SU-DHL-6 (cell line): ENCODE measurements around the gene KCTD11.
A peak's percentile ranks its signal among the peaks of the same experiment; 100 is the strongest.

Experiments
- H2AFZ ChIP-seq: fragments of 200-600 bp; sonication (generic); 2 replicates; pipeline ENCODE4 v1.6.1; 2014; ENCODE audit warnings: low read depth, mild to moderate bottlenecking, moderate library complexity, mixed read lengths, antibody characterized with exemption, low read length; ENCODE audit not compliant: severe bottlenecking
- H3F3A ChIP-seq: fragments of 200-600 bp; shearing (Covaris generic); 2 replicates; pipeline ENCODE4 v1.6.0; 2016; ENCODE audit warnings: antibody characterized with exemption, mild to moderate bottlenecking; ENCODE audit not compliant: insufficient read depth
- H3K27ac ChIP-seq: fragments of 200-600 bp; sonication (generic); 2 replicates; pipeline ENCODE4 v1.5.1; 2016; ENCODE audit warnings: low read depth, mild to moderate bottlenecking, low read length, moderate library complexity, mixed read lengths
- H3K27me3 ChIP-seq: fragments of 200-600 bp; sonication (generic), shearing (Covaris generic); 2 replicates; pipeline ENCODE4 v1.6.0; 2014; ENCODE audit warnings: mild to moderate bottlenecking, low read length
- H3K36me3 ChIP-seq: fragments of 200-600 bp; sonication (generic); 2 replicates; pipeline ENCODE4 v1.6.1; 2014; ENCODE audit warnings: mild to moderate bottlenecking, low read length, mixed read lengths
- H3K4me2 ChIP-seq: fragments of 300-600, 200-600 bp; shearing (Covaris generic), sonication (generic); 2 replicates; pipeline ENCODE4 v1.6.0; 2014; ENCODE audit warnings: low read length, low read depth, mild to moderate bottlenecking; ENCODE audit not compliant: poor library complexity, severe bottlenecking
- H3K4me3 ChIP-seq: fragments of 200-600 bp; sonication (generic); 2 replicates; pipeline ENCODE4 v1.5.1; 2014; ENCODE audit warnings: antibody characterized with exemption, low read length, mild to moderate bottlenecking, mixed read lengths; ENCODE audit not compliant: insufficient read depth, poor library complexity, severe bottlenecking
- H3K79me2 ChIP-seq: fragments of 200-600 bp; sonication (generic); 2 replicates; pipeline ENCODE4 v1.6.1; 2014; ENCODE audit warnings: mild to moderate bottlenecking, low read length, moderate library complexity; ENCODE audit not compliant: insufficient read depth
- H3K9ac ChIP-seq: fragments of 200-600 bp; sonication (generic); 2 replicates; pipeline ENCODE4 v1.7.0; 2014; ENCODE audit warnings: mild to moderate bottlenecking, low read length
- H3K9me2 ChIP-seq: fragments of 200-600 bp; sonication (generic); replicated peaks from 2 replicates; pipeline ENCODE4 v1.6.1; 2014; ENCODE audit warnings: low read length; ENCODE audit not compliant: insufficient read depth
- H3K9me3 ChIP-seq: fragments of 200-600 bp; sonication (generic); 2 replicates; pipeline ENCODE4 v1.6.1; 2014; ENCODE audit warnings: low read length, mixed read lengths; ENCODE audit not compliant: insufficient read depth
- H4K20me1 ChIP-seq: fragments of 200-600 bp; sonication (generic); 2 replicates; pipeline ENCODE4 v1.6.1; 2014; ENCODE audit warnings: low read depth, mild to moderate bottlenecking, antibody characterized with exemption, low read length, moderate library complexity, mixed read lengths
- CTCF ChIP-seq: fragments of 200-600 bp; sonication (generic); IDR thresholded peaks from one replicate; pipeline ENCODE4 v1.5.1; 2017; ENCODE audit warnings: antibody characterized with exemption, mild to moderate bottlenecking, low read length, moderate library complexity; ENCODE audit not compliant: insufficient read depth, poor library complexity, severe bottlenecking
- EZH2phosphoT487 ChIP-seq: fragments of 200-600 bp; sonication (generic), shearing (Covaris generic); conservative IDR thresholded peaks from 2 replicates; pipeline ENCODE4 v1.6.1; 2018; ENCODE audit warnings: mild to moderate bottlenecking, antibody characterized with exemption, low read length, moderate library complexity, mixed read lengths

KCTD11 gene

DNA sequence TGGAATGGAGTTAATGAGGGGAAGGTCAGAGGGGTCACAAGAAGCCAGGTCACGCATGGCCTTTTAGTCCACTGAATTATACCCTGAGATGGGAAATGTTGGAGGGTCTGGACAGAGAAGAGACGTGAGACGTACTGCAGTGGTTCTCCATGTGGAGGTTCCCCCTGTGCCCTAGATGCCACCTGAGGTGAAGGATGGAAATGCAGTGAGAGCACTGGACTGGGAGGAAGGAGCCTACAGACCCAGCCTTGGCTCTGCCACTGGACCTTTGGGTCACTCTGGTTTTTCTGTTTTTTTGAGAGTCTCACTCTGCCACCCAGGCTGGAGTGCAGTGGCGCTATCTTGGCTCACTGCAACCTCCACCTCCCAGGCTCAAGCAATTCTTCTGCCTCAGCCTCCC is 44.2 kb downstream of the KCTD11 start:
- Histone ChIP-seq H2AFZ (no peak overlapping the region), H3K4me2 (no peak overlapping the region), H3K4me3 (no peak overlapping the region), H3K79me2 (no peaks in the 10 kb centered on the region), H3K27me3 (no peaks in the 10 kb centered on the region), H3K9ac (no peak overlapping the region), H3K9me3 (no peaks in the 10 kb centered on the region), H3K36me3 (no peaks in the 10 kb centered on the region), H3K9me2 (no peaks in the 10 kb centered on the region), H3K27ac (no peak overlapping the region), H3F3A (0 out of 2 replicates have a peak, but pooled peaks cover 3% of the 10 kb centered on the region), H4K20me1 (no peaks in the 10 kb centered on the region)
- TF ChIP-seq EZH2phosphoT487 (no peak), CTCF (no peak)

- no peaks in the 10 kb centered on the region for H3K36me3 ChIP-seq
- H3K27me3 ChIP-seq = no peaks in the 10 kb centered on the region
- no peak overlapping the region for H3K27ac ChIP-seq
- no peaks in the 10 kb centered on the region for H3K9me3 ChIP-seq
- no peak overlapping the region for H3K4me3 ChIP-seq
- no peaks in the 10 kb centered on the region for H3K9me2 ChIP-seq
- H3K79me2 ChIP-seq = no peaks in the 10 kb centered on the region
- no peak for TF ChIP-seq CTCF
- no peak for TF ChIP-seq EZH2phosphoT487
- no peak overlapping the region for H3K9ac ChIP-seq
- no peak overlapping the region for H2AFZ ChIP-seq
- no peak overlapping the region for H3K4me2 ChIP-seq
- no peaks in the 10 kb centered on the region for H3F3A ChIP-seq
- no peaks in the 10 kb centered on the region for H4K20me1 ChIP-seq
Measured at GRCh38 chr17:7398612-7399011, 46.6 kb downstream of the KCTD11 start.

GRCh38 chr17:7403043-7403726 is 51.2 kb downstream of the KCTD11 start:
- Histone ChIP-seq H3K4me2 (peak overlapping the region; percentile 86), H2AFZ (peak overlapping the region; percentile 80), H3K9me3 (no peaks in the 10 kb centered on the region), H3K4me3 (peak overlapping the region; percentile 94), H3F3A (no peaks in the 10 kb centered on the region), H3K9me2 (no peaks in the 10 kb centered on the region), H3K9ac (peak overlapping the region; percentile 86), H4K20me1 (no peaks in the 10 kb centered on the region), H3K27me3 (no peaks in the 10 kb centered on the region), H3K79me2 (no peaks in the 10 kb centered on the region), H3K27ac (peak overlapping the region; percentile 54), H3K36me3 (no peaks in the 10 kb centered on the region)
- TF ChIP-seq CTCF (no peak), EZH2phosphoT487 (no peak)

- no peaks in the 10 kb centered on the region for H3K9me3 ChIP-seq
- H2AFZ ChIP-seq = peak overlapping the region; percentile 80
- peak overlapping the region; percentile 86 for H3K4me2 ChIP-seq
Measured at GRCh38 chr17:7403727-7403976, 51.7 kb downstream of the KCTD11 start.

More at GRCh38 chr17:7403727-7403976, 51.7 kb downstream of the KCTD11 start:
- peak overlapping the region; percentile 94 for H3K4me3 ChIP-seq
- no peaks in the 10 kb centered on the region for H3F3A ChIP-seq
- H3K9me2 ChIP-seq = no peaks in the 10 kb centered on the region
- no peaks in the 10 kb centered on the region for H3K36me3 ChIP-seq
- no peaks in the 10 kb centered on the region for H3K27me3 ChIP-seq
- TF ChIP-seq CTCF (no peak), EZH2phosphoT487 (no peak)
- H3K9ac ChIP-seq = peak overlapping the region; percentile 86
- peak overlapping the region; percentile 54 for H3K27ac ChIP-seq
- H4K20me1 ChIP-seq = no peaks in the 10 kb centered on the region
- no peaks in the 10 kb centered on the region for H3K79me2 ChIP-seq
